Neural cell (in vitro differentiated cells): ENCODE data around the gene PRKCZ.

Source experiments
- CTCF ChIP-seq: fragments of 450-650 bp; IDR thresholded peaks from 2 replicates; pipeline ENCODE4 v1.5.1; 2014; ENCODE audit warnings: antibody characterized with exemption, mild to moderate bottlenecking, moderate library complexity; ENCODE audit not compliant: poor library complexity, severe bottlenecking
- EP300 ChIP-seq: fragments of 450-650 bp; conservative IDR thresholded peaks from 2 replicates; pipeline ENCODE4 v1.6.1; 2014; ENCODE audit warnings: antibody characterized with exemption, mild to moderate bottlenecking, moderate library complexity; ENCODE audit not compliant: poor library complexity, severe bottlenecking
- EZH2 ChIP-seq: fragments of 200-600, 300-800 bp; shearing (Covaris generic), sonication (generic); IDR thresholded peaks from 2 replicates; pipeline ENCODE4 v1.6.1; 2014; ENCODE audit warnings: antibody characterized with exemption, low read length, borderline replicate concordance, mild to moderate bottlenecking; ENCODE audit not compliant: insufficient read depth, poor library complexity, severe bottlenecking
- MXI1 ChIP-seq: fragments of 450-650 bp; conservative IDR thresholded peaks from 2 replicates; pipeline ENCODE4 v1.6.1; 2014; ENCODE audit warnings: antibody characterized with exemption, mild to moderate bottlenecking; ENCODE audit not compliant: poor library complexity, severe bottlenecking
- POLR2AphosphoS5 ChIP-seq: IDR thresholded peaks from 2 replicates; pipeline ENCODE4 v1.6.1; 2012
- RAD21 ChIP-seq: fragments of 450-650 bp; conservative IDR thresholded peaks from 2 replicates; pipeline ENCODE4 v1.6.1; 2014; ENCODE audit warnings: antibody characterized with exemption, mild to moderate bottlenecking, moderate library complexity
- REST ChIP-seq: IDR thresholded peaks from 2 replicates; pipeline ENCODE4 v1.6.1; 2012; ENCODE audit warnings: borderline replicate concordance
- TAF1 ChIP-seq: IDR thresholded peaks from 2 replicates; pipeline ENCODE4 v1.6.1; 2012; ENCODE audit warnings: low read depth

- no peak for TF ChIP-seq MXI1
- no peak for TF ChIP-seq CTCF
- TF ChIP-seq EP300: no peak
- no peak for TF ChIP-seq POLR2AphosphoS5
- no peak for TF ChIP-seq REST
- no peak for TF ChIP-seq TAF1
- no peak for TF ChIP-seq EZH2
- TF ChIP-seq RAD21: no peak
These were observed 60.8 kb downstream of the PRKCZ start for GRCh38 chr1:2110738-2111673.
